B cell (primary cell): ENCODE results near the gene GPHN. TPM values are rescaled to one million over a fixed set of nuclear protein-coding genes. Genes with fewer than 3 reads are reported as not detected.

Experiments
- ATAC-seq: fragments of 200-7000 bp; cut with Tn5 transposase; one replicate; pipeline ENCODE4 v1.10.0; 2021; ENCODE audit warnings: low read depth, mild to moderate bottlenecking, moderate number of reproducible peaks, moderate library complexity
- CTCF ChIA-PET: fragments of 350-600 bp; sonication (Branson Sonifier 250); formaldehyde crosslinking; loops from one replicate; lab custom pipeline; 2021; ENCODE audit warnings: antibody characterized with exemption, inconsistent platforms; lab: Charles Lee
- POLR2A ChIA-PET: fragments of 350-600 bp; sonication (Branson Sonifier 250); formaldehyde crosslinking; loops from one replicate; lab custom pipeline; 2021; ENCODE audit warnings: antibody characterized with exemption; lab: Charles Lee
- DNase-seq: peaks from one replicate; pipeline ENCODE4 v3.0.0; 2013
- H2AFZ ChIP-seq: 2 replicates; pipeline ENCODE4 v1.6.1; 2012; ENCODE audit warnings: mild to moderate bottlenecking, low read depth, low read length; ENCODE audit not compliant: insufficient read depth, poor library complexity, severe bottlenecking
- H3K27ac ChIP-seq, 2 donors: 1 replicate in 1 of 2; 2 replicates in 1 of 2; pipeline ENCODE4 v1.5.1; 2012 to 2013; ENCODE audit warnings: low read length in 2 of 2, mild to moderate bottlenecking in 2 of 2, moderate library complexity in 1 of 2
- H3K27me3 ChIP-seq, 4 experiments: fragments of 200-600 bp in 1 of 4; sonication (generic) in 1 of 4; replicated peaks in 1 of 4; 1 replicate in 2 of 4; 2 replicates in 2 of 4; pipeline versions ENCODE4 v1.6.1 to v1.7.0; 2013 to 2016; ENCODE audit warnings: low read length in 3 of 4, mild to moderate bottlenecking in 2 of 4, mixed read lengths in 1 of 4, moderate library complexity in 1 of 4; ENCODE audit not compliant: insufficient read depth in 4 of 4, control insufficient read depth in 3 of 4; ENCODE audit errors: control extremely low read depth in 1 of 4
- H3K36me3 ChIP-seq, 2 experiments: replicated peaks in 1 of 2; 1 replicate in 1 of 2; 2 replicates in 1 of 2; pipeline versions ENCODE4 v1.6.1 to v1.7.1; 2013; ENCODE audit warnings: low read length in 1 of 2; ENCODE audit not compliant: insufficient read depth in 2 of 2, control insufficient read depth in 1 of 2; ENCODE audit errors: control extremely low read depth in 1 of 2, extremely low read depth in 1 of 2
- H3K4me1 ChIP-seq, 2 donors: fragments of 200-600 bp in 1 of 2; sonication (generic) in 1 of 2; 1 replicate in 1 of 2; 2 replicates in 1 of 2; pipeline versions ENCODE4 v1.5.1 to v1.6.1; 2013 to 2017; ENCODE audit warnings: low read length in 2 of 2; ENCODE audit not compliant: control insufficient read depth in 2 of 2, insufficient read depth in 2 of 2
- H3K4me2 ChIP-seq: replicated peaks from 2 replicates; pipeline ENCODE3; 2012; ENCODE audit warnings: mild to moderate bottlenecking, low read depth, low read length; ENCODE audit not compliant: poor library complexity, severe bottlenecking
- H3K4me3 ChIP-seq, 5 experiments: fragments of 200-600 bp in 1 of 5; sonication (generic) in 1 of 5; 1 replicate in 3 of 5; 2 replicates in 2 of 5; pipeline versions ENCODE4 v1.5.1 to v1.7.0; 2011 to 2016; ENCODE audit warnings: low read length in 4 of 5, mild to moderate bottlenecking in 4 of 5, low read depth in 2 of 5, control low read depth in 1 of 5, moderate library complexity in 1 of 5; ENCODE audit not compliant: insufficient read depth in 1 of 5; ENCODE audit errors: control extremely low read depth in 1 of 5, extremely low read depth in 1 of 5
- H3K79me2 ChIP-seq: fragments of 200-600 bp; sonication (generic); one replicate; pipeline ENCODE4 v1.6.0; 2016; ENCODE audit warnings: low read length; ENCODE audit not compliant: control insufficient read depth, insufficient read depth
- H3K9ac ChIP-seq: fragments of 200-600 bp; sonication (generic); 2 replicates; pipeline ENCODE4 v1.6.1; 2017; ENCODE audit warnings: mild to moderate bottlenecking, low read length, moderate library complexity
- H3K9me3 ChIP-seq, 3 donors: one replicate each; pipeline versions ENCODE4 v1.6.1 to v1.7.1; 2013; ENCODE audit warnings: low read length in 2 of 3; ENCODE audit not compliant: control insufficient read depth in 2 of 3, insufficient read depth in 1 of 3; ENCODE audit errors: control extremely low read depth in 1 of 3
- H4K20me1 ChIP-seq: 2 replicates; pipeline ENCODE4 v1.6.0; 2012; ENCODE audit warnings: mild to moderate bottlenecking, low read length; ENCODE audit not compliant: insufficient read depth, control insufficient read depth, poor library complexity, severe bottlenecking
- H3K27ac Mint-ChIP-seq: one replicate; pipeline ENCODE4 v1.8.0; 2021; ENCODE audit warnings: mixed read lengths
- H3K27me3 Mint-ChIP-seq: one replicate; pipeline ENCODE4 v1.8.0; 2021; ENCODE audit warnings: mixed read lengths
- H3K4me1 Mint-ChIP-seq: one replicate; pipeline ENCODE4 v1.8.0; 2021; ENCODE audit warnings: mixed read lengths
- H3K4me3 Mint-ChIP-seq: one replicate; pipeline ENCODE4 v1.8.0; 2021; ENCODE audit warnings: mixed read lengths
- H3K9me3 Mint-ChIP-seq: one replicate; pipeline ENCODE4 v1.8.0; 2022; ENCODE audit warnings: mixed read lengths; ENCODE audit not compliant: insufficient read depth
- CTCF ChIP-seq: fragments of 200-600 bp; IDR thresholded peaks from one replicate; pipeline ENCODE4 v1.8.0; 2022; ENCODE audit warnings: antibody characterized with exemption, mild to moderate bottlenecking
- EZH2 ChIP-seq: IDR thresholded peaks from 2 replicates; pipeline ENCODE4 v1.6.1; 2012; ENCODE audit warnings: borderline replicate concordance, low read depth, mild to moderate bottlenecking, moderate library complexity, low read length; ENCODE audit not compliant: insufficient read depth, poor library complexity, severe bottlenecking
- WGBS: methylation state at CpG from one replicate; pipeline ENCODE4 v1.1.5; 2013; ENCODE audit warnings: missing lambda C conversion rate; ENCODE audit not compliant: insufficient coverage; 5-methylcytosine and 5-hydroxymethylcytosine counted together
- intact Hi-C: fragments of 100-400 bp; cut with micrococcal nuclease; formaldehyde crosslinking; loops from one replicate; pipeline ENCODE4 v1.10.0; 2022
- polyA plus RNA-seq: library from polyadenylated mRNA; depleted of rRNA; stranded (reverse); fragments of >200 nt; gene quantifications from 2 replicates; pipeline ENCODE4 v1.2.3, GENCODE V29; 2012
- total RNA-seq, 2 donors: library from RNA; stranded (reverse); fragments of 120-200 nt in 1 of 2; gene quantifications; 1 replicate in 1 of 2; 2 replicates in 1 of 2; pipeline versions ENCODE4 v1.2.3 to v1.2.4, GENCODE V29; 2013 to 2022

GPHN gene
- total and polyA plus RNA-seq, 2 donors (not counting 1 experiment from before 2014, with no cell fraction given): 3.4 to 18.0 TPM

GRCh38 chr14:66503532-66503931, 4.4 kb upstream of the GPHN start:
- DNase-seq: no peak
- H3K4me1 ChIP-seq: peaks cover 2 to 6% of the 10 kb centered on the region in 2 donors
- Mint-ChIP-seq H3K4me3 (no peak overlapping the region), H3K9me3 (no peaks in the 10 kb centered on the region), H3K27ac (no peak overlapping the region), H3K4me1 (peaks cover 10% of the 10 kb centered on the region), H3K27me3 (no peaks in the 10 kb centered on the region)
- TF ChIP-seq EZH2 (no peak), CTCF (no peak)
- WGBS: 100% methylated on average over 1 of the region's 1 CpG
- H3K27ac ChIP-seq: no peak overlapping the region
- H3K4me3 ChIP-seq: no peak overlapping the region
- ChIA-PET POLR2A (no interaction called here), CTCF (interaction anchor here (0.6 to 1.2 kb wide), 3 partner anchors 12 to 771 kb away, joined by 3 read pairs; no protein-coding TSS in a partner anchor)
- no peaks in the 10 kb centered on the region for H3K27me3 ChIP-seq
- H3K9ac ChIP-seq: no peak overlapping the region
- H3K36me3 ChIP-seq: no peaks in the 10 kb centered on the region
- H3K4me2 ChIP-seq: no peak overlapping the region
- no peak for ATAC-seq
- H3K79me2 ChIP-seq: no peaks in the 10 kb centered on the region
- H4K20me1 ChIP-seq: no peaks in the 10 kb centered on the region
- intact Hi-C loops: no loop called here
- H3K9me3 ChIP-seq: no peaks in the 10 kb centered on the region
- no peak overlapping the region for H2AFZ ChIP-seq

- H3K79me2 ChIP-seq: peaks cover 4% of the 10 kb centered on the region
- POLR2A ChIA-PET: no interaction called here
- intact Hi-C loops: loop anchor here (5.0 kb wide), 1 partner anchor 1190 kb away; the partner anchor contains the start of gene RDH11
These were observed 696 bp upstream of the GPHN start for GRCh38 chr14:66507181-66507721.

More at GRCh38 chr14:66507181-66507721, 696 bp upstream of the GPHN start:
- CTCF ChIA-PET: interaction anchor here (0.5 to 1.9 kb wide), 3 partner anchors 10 to 71 kb away, joined by 4 to 6 read pairs (median 4); no protein-coding TSS in a partner anchor
- peaks cover 6% of the 10 kb centered on the region for H3K27me3 Mint-ChIP-seq
- Histone ChIP-seq H3K9ac (peak overlapping the region; percentile 79), H2AFZ (peak overlapping the region; percentile 92), H3K4me3 (peak overlapping the region; percentile 74 to 90 (median 81)), H3K36me3 (no peaks in the 10 kb centered on the region), H3K4me1 (peaks cover 7 to 18% of the 10 kb centered on the region in 2 donors), H3K27me3 (peaks cover 0 to 8% (median 0%) of the 10 kb centered on the region in 4 experiments), H3K27ac (peak overlapping the region; percentile 36 to 66), H3K9me3 (no peaks in the 10 kb centered on the region), H4K20me1 (peaks cover 5% of the 10 kb centered on the region), H3K4me2 (peak overlapping the region; percentile 92)
- peak; percentile 7 for ATAC-seq
- WGBS: 6% methylated on average over 20 of the region's 23 CpGs
- H3K4me3 Mint-ChIP-seq: peak overlapping the region; percentile 99
- H3K9me3 Mint-ChIP-seq: no peaks in the 10 kb centered on the region
- peak overlapping the region; percentile 91 for H3K27ac Mint-ChIP-seq
- peaks cover 25% of the 10 kb centered on the region for H3K4me1 Mint-ChIP-seq
- no peak for DNase-seq
- TF ChIP-seq CTCF: no peak
- TF ChIP-seq EZH2: no peak
